CD14-positive monocyte (primary cell): ENCODE data around the gene RANBP17. TPM values are rescaled to one million over a fixed set of nuclear protein-coding genes. Genes with fewer than 3 reads are reported as not detected.

Experiments used
- DNase-seq, 3 donors: peaks; one replicate each; pipeline ENCODE4 v3.0.0-alpha.2; 2011 to 2022
- H2AFZ ChIP-seq: 2 replicates; pipeline ENCODE4 v1.6.0; 2012; ENCODE audit warnings: mild to moderate bottlenecking, low read depth, low read length, inconsistent platforms; ENCODE audit not compliant: insufficient read depth, poor library complexity, severe bottlenecking
- H3K27ac ChIP-seq, 2 donors: 1 replicate in 1 of 2; 2 replicates in 1 of 2; pipeline ENCODE4 v1.5.1; 2012 to 2013; ENCODE audit warnings: low read length in 2 of 2, control low read depth in 1 of 2, inconsistent platforms in 1 of 2, low read depth in 1 of 2, mild to moderate bottlenecking in 1 of 2
- H3K27me3 ChIP-seq, 2 donors: one replicate each; pipeline versions ENCODE4 v1.6.0 to v1.6.1; 2011 to 2013; ENCODE audit warnings: low read length in 2 of 2; ENCODE audit not compliant: control insufficient read depth in 2 of 2, insufficient read depth in 2 of 2
- H3K36me3 ChIP-seq, 2 donors: replicated peaks in 1 of 2; 1 replicate in 1 of 2; 2 replicates in 1 of 2; pipeline versions ENCODE4 v1.5.1 to v1.6.1; 2012 to 2013; ENCODE audit warnings: low read length in 2 of 2, control low read depth in 1 of 2, inconsistent platforms in 1 of 2, mild to moderate bottlenecking in 1 of 2; ENCODE audit not compliant: insufficient read depth in 2 of 2, control insufficient read depth in 1 of 2
- H3K4me1 ChIP-seq, 2 donors: 1 replicate in 1 of 2; 2 replicates in 1 of 2; pipeline versions ENCODE4 v1.5.1 to v1.6.1; 2012 to 2013; ENCODE audit warnings: low read length in 2 of 2, control low read depth in 1 of 2, inconsistent platforms in 1 of 2, mild to moderate bottlenecking in 1 of 2, moderate library complexity in 1 of 2; ENCODE audit not compliant: insufficient read depth in 2 of 2, control insufficient read depth in 1 of 2
- H3K4me2 ChIP-seq: replicated peaks from 2 replicates; pipeline ENCODE3; 2012; ENCODE audit warnings: low read length, moderate library complexity, mild to moderate bottlenecking; ENCODE audit not compliant: poor library complexity, severe bottlenecking; ENCODE audit errors: extremely low read depth
- H3K4me3 ChIP-seq, 3 experiments: fragments of 200-600 bp in 1 of 3; sonication (generic) in 1 of 3; replicated peaks in 1 of 3; 1 replicate in 2 of 3; 2 replicates in 1 of 3; pipeline ENCODE4 v1.5.1; 2011 to 2013; ENCODE audit warnings: low read length in 3 of 3, mild to moderate bottlenecking in 3 of 3, control low read depth in 2 of 3, low read depth in 2 of 3, inconsistent platforms in 1 of 3, moderate library complexity in 1 of 3
- H3K79me2 ChIP-seq: 2 replicates; pipeline ENCODE4 v1.6.0; 2012; ENCODE audit warnings: mild to moderate bottlenecking, control low read depth, inconsistent platforms, low read length, moderate library complexity; ENCODE audit not compliant: insufficient read depth
- H3K9ac ChIP-seq: 2 replicates; pipeline ENCODE4 v1.6.0; 2017; ENCODE audit warnings: low read length, mild to moderate bottlenecking; ENCODE audit not compliant: insufficient read depth, poor library complexity, severe bottlenecking
- H3K9me3 ChIP-seq, 2 donors: replicated peaks in 1 of 2; 1 replicate in 1 of 2; 2 replicates in 1 of 2; pipeline versions ENCODE4 v1.5.1 to v1.6.1; 2012 to 2013; ENCODE audit warnings: low read length in 2 of 2, control low read depth in 1 of 2; ENCODE audit not compliant: control insufficient read depth in 1 of 2, insufficient read depth in 1 of 2
- H4K20me1 ChIP-seq: 2 replicates; pipeline ENCODE4 v1.6.0; 2012; ENCODE audit warnings: mild to moderate bottlenecking, low read length, control low read depth, moderate library complexity; ENCODE audit not compliant: insufficient read depth
- H3K27ac Mint-ChIP-seq, 7 donors: one replicate each; pipeline ENCODE4 v1.8.0; 2020; ENCODE audit warnings: mild to moderate bottlenecking in 7 of 7, mixed read lengths in 7 of 7, moderate library complexity in 6 of 7, inconsistent platforms in 2 of 7
- H3K27me3 Mint-ChIP-seq, 3 donors: one replicate each; pipeline ENCODE4 v1.8.0; 2021 to 2022; ENCODE audit warnings: low read depth in 3 of 3, mild to moderate bottlenecking in 3 of 3, mixed read lengths in 3 of 3, moderate library complexity in 3 of 3, inconsistent platforms in 1 of 3
- H3K36me3 Mint-ChIP-seq, 2 donors: one replicate each; pipeline ENCODE4 v1.8.0; 2020; ENCODE audit warnings: mixed read lengths in 2 of 2, inconsistent platforms in 1 of 2, mild to moderate bottlenecking in 1 of 2
- H3K4me1 Mint-ChIP-seq: one replicate; pipeline ENCODE4 v1.8.0; 2020; ENCODE audit warnings: mild to moderate bottlenecking, mixed read lengths
- H3K4me3 Mint-ChIP-seq, 2 donors: one replicate each; pipeline ENCODE4 v1.8.0; 2020; ENCODE audit warnings: mild to moderate bottlenecking in 2 of 2, mixed read lengths in 2 of 2, moderate library complexity in 1 of 2
- H3K9me3 Mint-ChIP-seq, 7 donors: one replicate each; pipeline ENCODE4 v1.8.0; 2020 to 2022; ENCODE audit warnings: mixed read lengths in 7 of 7, mild to moderate bottlenecking in 6 of 7, moderate library complexity in 6 of 7, inconsistent platforms in 2 of 7
- CTCF ChIP-seq: fragments of 200-600 bp; IDR thresholded peaks from one replicate; pipeline ENCODE4 v1.8.0; 2022; ENCODE audit warnings: antibody characterized with exemption, mild to moderate bottlenecking
- WGBS: methylation state at CpG from one replicate; pipeline ENCODE4 v1.1.5; 2013; ENCODE audit warnings: missing lambda C conversion rate; ENCODE audit not compliant: insufficient coverage; 5-methylcytosine and 5-hydroxymethylcytosine counted together
- intact Hi-C, 2 donors: fragments of 100-400 bp; cut with micrococcal nuclease; formaldehyde crosslinking; loops; one replicate each; pipeline versions ENCODE4 v1.15.0 to v1.15.1; 2023
- polyA plus RNA-seq, 3 donors: library from polyadenylated mRNA; depleted of rRNA in 1 of 3; unstranded in 2 of 3; stranded (reverse) in 1 of 3; fragments of 300-500 nt in 2 of 3; fragments of >200 nt in 1 of 3; fragmentation: Illumina TruSeq in 2 of 3; gene quantifications; 1 replicate in 2 of 3; 2 replicates in 1 of 3; pipeline ENCODE4 v1.2.3, GENCODE V29; 2012 to 2021

RANBP17 gene
- polyA plus RNA-seq, 3 donors: 0.07 to 0.13 TPM; not detected in 1

GRCh38 chr5:171094356-171094755 lies 232.5 kb downstream of the RANBP17 start:
- no peak overlapping the region for H3K4me3 ChIP-seq
- no CpG with 5 or more reads among the region's 3 CpGs for WGBS

GRCh38 chr5:171102877-171103610 lies 241.2 kb downstream of the RANBP17 start:
- DNase-seq: no peak
- Mint-ChIP-seq H3K4me3 (no peak overlapping the region), H3K9me3 (peaks cover 9 to 35% (median 22%) of the 10 kb centered on the region in 7 donors), H3K27ac (no peak overlapping the region), H3K27me3 (peaks cover 0 to 2% (median 0%) of the 10 kb centered on the region in 3 donors), H3K4me1 (no peaks in the 10 kb centered on the region), H3K36me3 (no peaks in the 10 kb centered on the region)
- no peak for TF ChIP-seq CTCF
- Histone ChIP-seq H3K79me2 (no peaks in the 10 kb centered on the region), H3K4me3 (no peak overlapping the region), H3K27me3 (no peaks in the 10 kb centered on the region), H3K9me3 (peaks cover 0 to 16% of the 10 kb centered on the region in 2 donors), H2AFZ (no peak overlapping the region), H3K36me3 (no peaks in the 10 kb centered on the region), H3K27ac (no peak overlapping the region), H3K4me2 (no peak overlapping the region), H3K9ac (no peak overlapping the region), H4K20me1 (no peaks in the 10 kb centered on the region), H3K4me1 (no peaks in the 10 kb centered on the region)
- intact Hi-C loops: no loop called here
- 89% methylated on average over 7 of the region's 11 CpGs for WGBS

More at GRCh38 chr5:171094356-171094755, 232.5 kb downstream of the RANBP17 start:
- Mint-ChIP-seq H3K9me3 (peaks cover 10 to 25% (median 14%) of the 10 kb centered on the region in 7 donors), H3K27ac (no peak overlapping the region), H3K4me1 (no peaks in the 10 kb centered on the region), H3K36me3 (no peaks in the 10 kb centered on the region), H3K4me3 (no peak overlapping the region), H3K27me3 (no peaks in the 10 kb centered on the region)
- no peaks in the 10 kb centered on the region for H3K36me3 ChIP-seq
- no peak overlapping the region for H3K9ac ChIP-seq
- no peak overlapping the region for H3K4me2 ChIP-seq
- no peak overlapping the region for H2AFZ ChIP-seq
- no peaks in the 10 kb centered on the region for H3K27me3 ChIP-seq
- no peak for DNase-seq
- peaks cover 0 to 7% of the 10 kb centered on the region in 2 donors for H3K9me3 ChIP-seq
- no peaks in the 10 kb centered on the region for H3K4me1 ChIP-seq
- no peak for TF ChIP-seq CTCF
- no peaks in the 10 kb centered on the region for H3K79me2 ChIP-seq
- no peaks in the 10 kb centered on the region for H4K20me1 ChIP-seq
- intact Hi-C loops: no loop called here
- no peak overlapping the region for H3K27ac ChIP-seq
